Heart left ventricle (tissue), 13 donors: ENCODE measurements around the gene MPPED2.

ENCODE experiments used
- POLR2A ChIP-seq, 2 donors: fragments of 450-650 bp; IDR thresholded peaks; one replicate each; pipeline ENCODE4 v1.6.1; 2017; ENCODE audit warnings: antibody characterized with exemption in 2 of 2, mild to moderate bottlenecking in 2 of 2, moderate library complexity in 2 of 2
- TF ChIP-seq, protein P1 (sequence below), 12 donors: fragments of 200-600 bp; sonication (generic) in 4 of 12; IDR thresholded peaks; one replicate each; pipeline versions ENCODE4 v1.5.0 to v1.8.0; 2018 to 2022; ENCODE audit warnings: antibody characterized with exemption in 12 of 12, mild to moderate bottlenecking in 5 of 12
- donor health status: ischemic (EF 13 %, LVEDD 7.1; RV severe dilation, severe dysfunction).
- donor health status: DM: no; HTN: yes; CAD: no.
- donor health status: DM: no; HTN: no; CAD: no.
- donor health status: ischemic (EF 25% LVEDD 6.9; RV normal size, moderate dysfunction).
- donor health status: ischemic (EF 25% LVEDD 5.7; RV mildly dilated, moderate dysfunction).
- donor health status: ischemic (EF 35%, LVEDD 5.7; RV mildly dilated, moderate dysfunction).
- donor health status: nonischemic (EF 11% LVEDD 7.7; RV severe dilation, severe dysfunction).
- donor health status: DM: yes; HTN: yes; CAD: no.
- donor health status: PGD.
- donor health status: ischemic (EF 29% LVEDD 5.4; RV normal size, mild dysfunction).
- donor health status: nonischemic (EF 23%, LVEDD 6.1; RV moderate dilation, normal function).

DNA sequence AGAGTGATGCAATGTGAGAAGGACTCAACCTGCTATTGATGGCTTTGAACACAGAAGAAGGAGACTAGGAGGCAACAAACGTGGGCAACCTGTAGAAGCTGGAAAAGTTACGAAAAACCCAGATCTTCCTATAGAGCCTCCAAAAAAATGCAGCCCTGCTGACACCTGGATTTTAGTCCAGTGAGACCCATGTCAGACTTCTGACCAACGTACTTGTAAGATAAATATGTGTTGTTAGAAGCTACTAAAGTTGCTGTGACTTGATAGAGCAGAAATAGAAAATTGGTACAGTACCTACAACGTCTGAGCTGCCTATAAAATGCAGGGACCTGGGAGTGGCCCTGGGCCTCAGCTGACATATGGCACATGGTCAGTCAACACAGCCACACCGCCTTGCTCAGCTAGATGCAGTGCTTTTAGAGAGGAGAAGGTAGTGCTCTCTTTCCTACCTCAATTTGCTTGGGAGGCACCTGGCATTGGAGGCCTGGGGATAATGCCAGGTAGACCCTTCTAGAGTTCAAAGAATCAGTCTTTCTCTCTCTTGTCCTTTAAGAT, 165.8 kb downstream of the MPPED2 start:
- TF ChIP-seq, protein P1, sequence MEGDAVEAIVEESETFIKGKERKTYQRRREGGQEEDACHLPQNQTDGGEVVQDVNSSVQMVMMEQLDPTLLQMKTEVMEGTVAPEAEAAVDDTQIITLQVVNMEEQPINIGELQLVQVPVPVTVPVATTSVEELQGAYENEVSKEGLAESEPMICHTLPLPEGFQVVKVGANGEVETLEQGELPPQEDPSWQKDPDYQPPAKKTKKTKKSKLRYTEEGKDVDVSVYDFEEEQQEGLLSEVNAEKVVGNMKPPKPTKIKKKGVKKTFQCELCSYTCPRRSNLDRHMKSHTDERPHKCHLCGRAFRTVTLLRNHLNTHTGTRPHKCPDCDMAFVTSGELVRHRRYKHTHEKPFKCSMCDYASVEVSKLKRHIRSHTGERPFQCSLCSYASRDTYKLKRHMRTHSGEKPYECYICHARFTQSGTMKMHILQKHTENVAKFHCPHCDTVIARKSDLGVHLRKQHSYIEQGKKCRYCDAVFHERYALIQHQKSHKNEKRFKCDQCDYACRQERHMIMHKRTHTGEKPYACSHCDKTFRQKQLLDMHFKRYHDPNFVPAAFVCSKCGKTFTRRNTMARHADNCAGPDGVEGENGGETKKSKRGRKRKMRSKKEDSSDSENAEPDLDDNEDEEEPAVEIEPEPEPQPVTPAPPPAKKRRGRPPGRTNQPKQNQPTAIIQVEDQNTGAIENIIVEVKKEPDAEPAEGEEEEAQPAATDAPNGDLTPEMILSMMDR (IDR thresholded peaks at IDR 0.05): no peak
- TF ChIP-seq POLR2A (IDR thresholded peaks at IDR 0.05): no peak
